NOMO-1 (cell line): ENCODE measurements around the gene ZNF124.
A peak's percentile ranks its signal among the peaks of the same experiment; 100 is the strongest.
"Not testable (repeated sequence)": the region's sequence is repeated elsewhere in the genome, so short reads cannot be mapped to it uniquely, and the experiment has no call there.

ENCODE experiments used
- DNase-seq, 2 experiments: peaks; one replicate each; lab custom pipeline; 2025; ENCODE audit not compliant: unreplicated experiment in 2 of 2; lab: John Stamatoyannopoulos, UW

The ZNF124 gene

DNA sequence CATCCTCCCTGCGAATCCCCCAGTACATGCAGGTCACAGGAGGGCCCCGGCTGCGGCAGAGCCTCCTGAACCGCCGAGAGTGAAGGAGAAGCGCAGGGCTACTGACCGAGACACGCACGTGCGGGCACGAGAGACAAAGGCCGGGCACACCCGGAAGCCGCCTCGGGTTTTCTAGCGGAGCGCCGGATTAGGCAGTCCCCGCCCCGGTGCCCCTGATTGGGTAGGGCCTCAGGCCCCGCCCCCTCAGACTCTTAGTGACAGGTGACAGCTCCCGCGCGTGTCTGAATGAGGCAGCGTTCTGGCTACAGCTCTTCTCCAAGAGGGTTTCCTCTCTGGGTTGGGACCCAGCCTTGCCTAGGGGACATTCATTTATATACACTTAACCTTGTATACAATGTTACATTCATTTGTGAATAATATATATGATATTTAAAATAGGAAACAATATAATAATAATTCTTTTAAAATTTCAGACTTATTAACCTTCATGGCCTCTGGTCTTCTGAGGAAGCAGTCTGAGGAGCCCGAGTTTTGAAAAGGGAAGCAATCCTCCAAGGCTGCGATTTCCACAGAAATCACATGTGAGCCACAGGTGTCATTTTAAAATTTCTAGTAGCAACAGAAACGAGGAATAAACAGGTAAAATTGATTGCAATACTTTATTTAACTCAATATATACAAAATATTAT lies at the start of gene ZNF124:
TSS of gene ZNF124 (minus strand) at position 146 of the 689 bp plus-strand sequence. CDS start at position 3, 143 bp downstream.
- DNase-seq: peak; percentile 6 to 43

DNA sequence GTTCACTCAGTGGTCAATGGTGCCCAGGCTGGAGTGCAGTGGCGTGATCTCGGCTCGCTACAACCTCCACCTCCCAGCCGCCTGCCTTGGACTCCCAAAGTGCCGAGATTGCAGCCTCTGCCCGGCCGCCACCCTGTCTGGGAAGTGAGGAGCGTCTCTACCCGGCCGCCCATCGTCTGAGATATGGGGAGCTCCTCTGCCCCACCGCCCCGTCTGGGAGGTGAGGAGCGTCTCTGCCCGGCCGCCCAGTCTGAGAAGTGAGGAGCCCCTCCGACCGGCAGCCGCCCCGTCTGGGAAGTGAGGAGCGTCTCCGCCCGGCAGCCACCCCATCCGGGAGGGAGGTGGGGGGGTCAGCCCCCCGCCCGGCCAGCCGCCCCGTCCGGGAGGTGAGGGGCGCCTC lies 48.5 kb upstream of the ZNF124 start:
- DNase-seq: not testable (repeated sequence)

DNA sequence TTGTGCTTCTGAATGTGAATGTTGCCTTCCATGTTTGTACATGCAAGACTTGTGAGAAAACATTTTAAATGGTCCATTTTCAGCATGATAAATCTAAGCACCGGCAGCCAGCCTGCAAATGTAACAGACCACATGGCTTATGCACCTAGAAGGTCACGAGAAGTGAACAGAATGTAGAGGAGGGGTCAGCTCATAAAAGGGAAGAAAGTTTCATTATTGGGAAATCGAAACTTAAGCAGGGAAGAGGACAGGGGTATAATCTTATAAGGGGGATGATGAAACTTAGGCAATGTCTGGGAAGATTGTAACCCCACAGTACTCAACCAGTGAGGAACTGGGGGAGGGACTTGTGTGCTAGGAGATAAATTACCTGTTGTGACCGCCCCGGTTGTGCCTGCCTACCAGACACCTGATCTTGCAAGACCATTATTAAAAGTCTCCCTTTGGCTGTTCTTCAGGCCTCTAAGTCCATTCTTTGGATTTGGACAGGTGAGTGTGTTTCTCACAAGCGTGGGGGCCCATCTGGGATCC lies 46.4 kb upstream of the ZNF124 start:
- peak; percentile 32 to 64 for DNase-seq

DNA sequence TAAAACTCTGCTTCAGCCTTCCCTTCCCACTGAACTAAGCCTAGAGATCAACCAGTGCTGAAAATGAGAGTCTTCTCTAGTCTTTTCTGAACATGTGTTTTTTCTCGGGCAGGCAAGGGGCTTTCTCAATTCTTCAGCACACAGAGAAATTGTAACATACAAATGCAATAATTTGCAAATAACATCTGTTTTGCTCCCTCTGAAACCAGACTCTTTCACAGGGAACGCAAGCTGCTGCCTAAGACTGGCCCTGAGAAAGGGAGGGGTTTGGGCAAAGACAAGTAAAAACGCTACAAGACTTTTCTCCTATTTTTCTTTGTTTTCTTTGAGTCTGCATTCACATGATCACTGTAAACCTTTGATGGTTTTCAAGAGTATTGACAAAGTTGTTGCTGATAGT lies 44.4 kb upstream of the ZNF124 start:
- DNase-seq: no peak

DNA sequence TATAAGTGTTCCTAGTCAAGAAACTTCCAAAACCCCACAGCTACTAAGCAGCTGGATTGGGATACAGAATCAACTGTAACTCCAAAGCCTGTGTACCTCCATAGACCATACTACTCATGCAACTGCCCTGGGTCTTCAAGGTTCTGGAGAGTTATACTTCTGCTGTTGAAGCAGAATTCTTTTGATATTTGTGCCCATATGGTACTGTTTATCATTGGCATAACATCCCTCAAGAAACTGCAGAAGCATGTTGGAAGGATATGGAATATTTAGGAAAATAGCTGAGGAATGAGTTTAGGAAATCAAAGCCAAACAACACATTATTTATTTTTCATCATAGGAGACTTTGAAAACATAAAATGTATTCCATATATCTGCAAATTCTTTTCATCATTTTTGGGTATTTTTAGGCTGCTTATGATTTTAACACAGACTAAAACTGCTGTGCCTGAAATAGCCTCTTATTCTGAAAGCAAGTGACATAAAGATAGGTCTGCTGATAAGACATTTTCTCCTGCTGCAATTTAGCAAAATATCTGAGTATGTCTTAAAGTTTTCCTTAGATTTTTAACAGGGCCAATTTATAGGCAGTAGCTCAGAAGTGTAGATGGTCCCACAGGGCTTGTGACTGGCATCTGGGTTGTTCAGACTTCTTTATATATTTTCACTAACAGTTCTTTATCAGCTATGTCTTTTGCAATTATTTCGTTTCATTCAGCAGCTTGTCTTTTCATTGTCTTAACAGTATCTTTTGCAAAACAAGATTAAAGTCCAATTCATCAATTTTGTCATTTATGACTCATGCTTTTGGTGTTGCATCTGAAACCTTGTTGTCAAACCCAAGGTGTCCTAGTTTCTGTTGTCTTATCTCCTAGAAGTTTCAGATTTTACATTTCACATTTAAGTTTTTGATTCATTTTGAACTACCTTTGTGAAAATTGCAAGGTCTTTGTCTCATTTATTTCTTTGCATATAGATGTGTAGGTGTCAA lies 41.1 kb upstream of the ZNF124 start:
- DNase-seq: peak in 1 of 2 experiments; percentile 4

DNA sequence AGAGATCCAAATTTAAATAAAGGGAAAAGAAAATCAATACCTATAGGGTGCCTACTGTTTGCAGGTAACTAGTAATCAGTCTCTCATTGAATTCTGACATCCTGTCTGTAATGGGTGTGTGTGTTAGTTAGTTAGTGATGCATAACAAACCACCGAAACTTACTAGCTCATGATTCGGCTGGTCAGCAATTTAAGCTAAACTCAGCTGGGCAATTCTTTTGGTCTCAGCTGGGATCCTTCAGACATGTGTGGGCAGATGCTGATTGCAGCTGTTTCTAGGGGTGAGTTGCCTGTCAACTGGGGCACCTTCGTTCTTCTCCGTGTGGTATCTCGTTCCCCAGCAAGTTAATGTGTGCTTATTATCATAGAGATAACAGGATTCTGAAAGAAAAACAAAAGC lies 40.2 kb upstream of the ZNF124 start:
- no peak for DNase-seq

DNA sequence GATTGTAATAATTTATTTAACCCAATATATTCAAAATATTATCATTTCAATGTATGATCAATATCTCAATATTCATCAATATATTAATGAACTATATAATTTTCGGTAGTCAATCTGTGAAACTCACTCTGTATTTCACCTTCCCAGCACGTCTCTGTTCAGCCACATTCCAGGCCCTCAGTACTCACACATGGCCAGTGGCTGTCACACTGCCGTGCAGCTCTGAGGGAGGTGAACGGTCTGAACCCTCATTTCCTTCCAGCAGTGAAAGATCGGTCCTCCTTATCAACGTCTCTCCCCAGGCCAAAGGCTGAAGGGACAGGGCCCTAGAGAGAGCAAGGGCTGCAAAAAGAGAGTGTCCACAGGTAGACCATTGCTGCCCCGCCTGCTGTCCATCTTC lies 39.5 kb upstream of the ZNF124 start:
- no peak for DNase-seq

DNA sequence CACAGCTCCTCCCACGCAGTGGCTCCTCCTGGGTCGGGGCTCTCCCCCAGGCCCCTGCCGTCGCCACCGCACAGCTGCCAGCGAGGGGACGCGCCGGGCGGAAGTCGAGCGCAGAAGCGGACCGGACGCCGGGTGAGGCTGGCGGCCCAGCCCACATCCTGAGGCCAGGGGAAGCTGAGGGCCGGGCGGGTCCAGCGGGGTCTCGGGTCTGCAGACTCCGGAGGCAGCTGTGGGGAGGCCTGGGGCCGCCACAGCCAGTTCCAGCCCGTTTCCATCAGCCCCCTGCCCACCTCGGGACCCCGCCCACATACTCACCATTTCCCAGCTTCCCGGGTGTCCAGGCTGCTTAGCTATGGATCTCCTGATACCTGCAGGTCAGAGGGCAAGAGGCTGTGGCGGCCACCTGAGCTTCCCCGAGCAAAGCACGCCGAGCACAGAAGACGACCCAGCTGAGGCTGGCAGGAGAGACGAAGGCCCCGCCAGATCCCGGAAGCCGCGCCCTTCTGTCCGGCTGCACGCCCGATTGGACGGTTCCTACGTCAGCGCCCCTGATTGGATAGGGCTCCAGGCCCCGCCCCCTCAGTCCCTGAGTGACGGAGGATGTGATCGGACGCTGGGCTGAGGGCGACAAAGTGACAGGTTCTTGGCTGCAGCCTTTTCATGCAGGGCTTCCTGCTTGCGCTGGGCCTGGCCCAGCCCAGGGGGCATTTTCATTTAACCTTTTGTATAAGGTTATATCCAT lies 38.7 kb upstream of the ZNF124 start:
- peak; percentile 95 to 96 for DNase-seq

DNA sequence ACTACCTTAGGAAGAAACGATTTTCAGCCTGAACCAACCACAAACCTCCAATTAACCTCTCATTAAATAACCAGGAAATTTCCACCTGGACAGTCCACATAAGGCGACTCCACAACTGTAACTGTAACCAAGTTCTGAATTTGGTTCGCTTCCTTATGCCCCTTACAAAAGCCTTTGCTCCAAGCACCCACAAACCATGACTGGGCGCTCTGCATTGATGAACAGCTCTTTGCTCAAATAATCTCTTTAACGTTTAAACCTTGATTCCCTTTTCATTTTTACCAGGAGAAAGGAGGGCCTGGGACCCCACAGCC lies 38.2 kb upstream of the ZNF124 start:
- peak in 1 of 2 experiments; percentile 43 for DNase-seq

DNA sequence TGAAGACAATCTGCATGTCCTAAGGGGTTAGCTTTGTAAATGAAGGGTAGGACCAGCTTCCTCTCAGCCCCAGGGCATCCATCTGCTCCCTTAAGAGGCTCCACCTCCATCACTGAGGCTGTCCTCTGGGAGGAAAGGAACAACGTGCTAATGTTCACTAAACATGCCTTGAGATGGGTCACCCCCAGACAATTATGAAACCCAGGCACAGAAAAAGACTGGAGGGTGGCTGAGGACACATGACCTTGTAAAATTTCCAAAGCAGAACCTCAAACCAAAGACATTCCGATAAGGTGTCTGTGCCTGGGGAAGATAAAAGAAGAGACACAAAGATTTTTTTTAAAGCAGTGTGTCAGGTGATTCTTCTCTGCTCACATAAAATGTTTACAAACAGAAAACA lies 37.6 kb upstream of the ZNF124 start:
- DNase-seq: no peak

DNA sequence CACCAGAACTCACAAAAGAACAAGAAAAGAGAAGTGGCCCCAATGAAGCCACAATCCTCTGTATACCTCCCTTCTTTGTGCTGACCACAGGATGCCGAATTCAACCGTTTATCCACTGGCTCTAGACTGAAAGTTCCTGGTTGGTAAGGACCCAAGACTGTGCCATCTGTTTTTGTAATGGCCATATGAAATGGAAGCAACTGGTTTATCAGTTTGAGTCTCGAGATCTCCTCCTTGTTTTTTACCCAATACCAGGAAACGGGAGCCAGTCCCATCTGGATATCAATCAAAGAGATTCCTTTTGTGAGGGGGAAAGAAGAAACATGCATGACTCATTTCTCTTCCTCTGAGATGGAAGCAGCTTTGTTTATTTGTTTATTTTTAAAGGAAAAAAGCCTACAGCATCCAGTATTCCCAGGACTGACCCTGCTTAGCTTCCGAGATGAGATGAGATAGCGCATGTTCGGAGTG lies 32.4 kb upstream of the ZNF124 start:
- no peak for DNase-seq

DNA sequence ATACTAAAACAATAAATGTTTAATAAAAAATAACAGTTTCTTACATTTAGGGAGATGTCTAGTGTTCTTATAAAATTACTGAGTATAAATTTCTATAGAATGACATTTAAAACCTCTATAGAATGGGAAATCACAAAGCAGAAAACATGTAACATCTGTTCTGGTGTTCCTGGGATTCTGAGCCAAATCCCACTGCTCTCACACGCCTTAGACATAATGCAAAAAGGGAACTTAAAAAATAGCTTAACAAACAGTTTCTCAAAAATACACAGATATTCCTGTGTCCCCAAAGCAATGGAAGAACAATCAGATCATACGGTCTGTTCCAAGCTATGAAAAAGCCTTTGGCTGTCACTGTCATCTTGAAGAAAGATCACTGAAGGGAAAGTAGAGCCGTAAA lies 27.0 kb upstream of the ZNF124 start:
- no peak for DNase-seq

DNA sequence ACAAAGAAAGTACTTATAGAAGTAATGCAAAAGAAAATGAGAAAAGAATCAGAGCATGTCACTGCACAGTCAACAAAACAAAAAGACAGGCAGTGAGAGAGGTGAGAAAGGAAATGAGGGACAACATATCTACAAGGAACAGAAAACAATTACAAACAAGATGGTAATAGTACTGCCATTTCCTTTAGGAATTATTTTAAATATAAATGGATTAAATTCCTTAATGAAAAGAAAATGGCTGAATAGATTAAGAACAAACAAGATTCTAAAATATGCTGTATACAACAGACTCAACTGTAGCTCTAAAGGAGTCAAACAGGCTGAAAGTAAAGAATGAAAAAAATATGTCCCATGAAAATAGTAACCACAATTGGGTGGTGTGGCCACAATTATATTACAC lies 22.1 kb upstream of the ZNF124 start:
- DNase-seq: no peak

DNA sequence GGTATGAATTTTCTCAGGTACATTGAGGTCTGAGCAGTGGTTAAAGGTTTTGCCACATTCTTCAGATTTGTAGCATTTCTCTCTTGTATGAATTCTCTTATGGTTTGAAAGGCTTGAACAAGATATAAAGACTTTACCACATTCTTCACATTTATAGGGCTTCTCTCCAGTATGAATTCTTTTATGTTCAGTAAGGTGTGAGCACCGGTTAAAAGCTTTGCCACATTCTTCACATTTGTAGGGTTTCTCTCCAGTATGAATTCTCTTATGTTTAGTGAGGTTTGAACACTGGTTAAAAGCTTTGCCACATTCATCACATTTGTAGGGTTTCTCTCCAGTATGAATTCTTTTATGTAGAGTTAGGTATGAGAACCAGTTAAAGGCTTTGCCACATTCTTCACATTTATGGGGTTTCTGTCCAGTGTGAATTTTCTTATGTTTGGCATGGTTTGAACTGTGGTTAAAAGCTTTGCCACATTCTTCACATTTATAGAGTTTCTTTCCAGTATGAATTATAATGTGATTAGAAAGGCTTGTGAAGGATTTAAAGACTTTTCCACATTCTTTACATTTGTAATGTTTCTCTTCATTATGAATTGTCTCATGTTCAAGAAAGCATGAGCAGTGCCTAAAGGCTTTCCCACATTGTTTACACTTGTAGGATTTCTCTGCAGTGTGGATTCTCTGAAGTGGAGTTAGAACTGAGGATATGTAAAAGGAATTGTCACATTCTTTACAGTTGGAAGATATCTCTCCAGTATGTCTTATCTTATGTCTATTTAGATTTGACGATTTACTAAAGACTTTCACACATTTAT lies 18.4 kb upstream of the ZNF124 start:
- DNase-seq: no peak

DNA sequence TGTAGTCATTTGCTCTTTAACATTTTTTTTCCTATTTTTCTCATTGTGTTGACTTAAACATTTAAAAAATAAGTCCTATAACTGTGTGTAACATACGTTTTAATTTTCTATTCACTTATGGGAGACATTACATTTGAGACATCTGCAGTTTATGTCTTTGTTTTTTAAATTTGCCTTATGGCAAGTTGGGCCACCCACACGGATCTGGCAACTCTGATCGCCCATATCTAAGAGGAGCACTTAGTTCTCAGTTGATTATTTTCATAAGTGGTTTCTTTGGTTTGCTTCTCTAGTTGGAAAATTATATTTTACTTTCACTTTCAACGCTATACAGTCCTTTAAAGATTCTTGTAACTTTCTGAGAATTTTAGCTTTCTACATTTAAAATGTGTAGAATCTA lies 13.8 kb upstream of the ZNF124 start:
- DNase-seq: no peak

DNA sequence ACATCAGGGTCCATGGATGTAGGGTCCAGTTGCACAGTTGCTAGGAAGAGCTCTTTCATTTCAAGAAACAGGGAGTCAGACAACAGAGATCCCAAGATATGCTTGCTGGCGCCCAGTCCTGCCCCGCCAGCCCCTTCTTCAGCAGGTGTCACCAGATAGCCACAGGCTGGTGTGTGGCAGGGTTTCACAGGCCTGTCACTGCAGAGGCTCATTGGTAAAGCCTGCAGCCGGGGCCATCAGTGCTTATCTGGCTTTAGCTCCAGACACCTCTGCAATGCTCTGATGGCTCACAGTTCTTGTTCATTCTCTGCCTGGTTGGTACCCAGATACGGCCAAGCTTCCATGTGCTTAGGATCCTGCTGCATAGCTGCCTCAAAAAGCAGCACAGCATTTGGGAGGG lies 12.4 kb upstream of the ZNF124 start:
- DNase-seq: no peak

DNA sequence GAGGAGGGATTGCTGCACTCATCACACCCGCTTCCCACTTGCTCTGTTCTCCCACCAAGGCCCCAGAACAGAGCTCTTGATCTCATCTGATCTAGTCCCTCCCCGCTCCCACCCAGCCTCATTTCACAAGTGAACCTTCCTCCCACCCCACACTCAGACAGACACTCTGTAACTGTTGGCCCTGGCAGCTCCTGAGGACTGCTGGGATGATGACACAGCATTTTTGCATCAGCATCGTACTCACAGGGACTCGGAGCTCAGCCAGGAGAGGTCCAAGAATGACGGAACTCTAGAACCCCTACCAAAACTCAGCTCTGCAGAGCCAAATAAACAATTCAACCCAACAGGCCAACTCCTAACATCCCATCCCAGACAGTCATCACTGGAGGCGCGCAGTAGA lies 11.2 kb upstream of the ZNF124 start:
- DNase-seq: no peak

DNA sequence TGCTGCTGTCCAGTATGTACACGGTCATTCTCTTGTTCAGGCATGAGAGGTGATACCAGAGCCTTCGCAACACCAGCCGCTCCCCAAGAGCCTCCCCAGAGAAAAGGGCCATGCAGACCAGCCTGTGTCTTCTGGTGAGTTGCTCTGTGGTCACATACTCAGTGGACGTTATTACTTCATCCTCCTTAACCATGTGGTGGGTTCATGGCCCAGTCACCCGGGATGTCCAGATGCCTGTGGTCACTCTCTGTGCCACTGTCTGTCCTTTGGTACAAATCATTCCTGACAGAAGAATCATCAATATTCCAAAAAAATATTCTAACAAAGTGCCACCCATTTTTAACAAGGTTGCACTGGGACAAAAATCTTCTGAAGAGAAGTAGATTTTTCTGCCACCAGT lies 8.8 kb upstream of the ZNF124 start:
- DNase-seq: no peak

DNA sequence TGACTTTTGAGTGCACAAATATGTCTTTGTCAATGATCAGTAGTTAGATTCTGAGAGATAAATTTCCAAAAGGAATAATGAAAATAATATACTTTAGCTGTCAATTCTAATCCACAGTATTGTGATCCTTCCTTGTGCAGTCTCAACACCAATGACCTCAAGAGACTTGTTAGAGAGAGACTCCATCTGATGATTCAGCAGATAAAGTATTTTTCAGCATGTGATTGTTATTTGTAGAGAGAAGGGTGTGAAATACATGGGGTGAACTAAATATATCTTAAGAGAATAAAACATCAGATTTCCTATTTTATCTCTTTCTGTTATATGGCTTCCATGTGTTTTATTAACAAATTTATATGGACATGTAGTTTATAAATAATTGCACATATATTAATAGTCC lies 5.9 kb upstream of the ZNF124 start:
- no peak for DNase-seq

DNA sequence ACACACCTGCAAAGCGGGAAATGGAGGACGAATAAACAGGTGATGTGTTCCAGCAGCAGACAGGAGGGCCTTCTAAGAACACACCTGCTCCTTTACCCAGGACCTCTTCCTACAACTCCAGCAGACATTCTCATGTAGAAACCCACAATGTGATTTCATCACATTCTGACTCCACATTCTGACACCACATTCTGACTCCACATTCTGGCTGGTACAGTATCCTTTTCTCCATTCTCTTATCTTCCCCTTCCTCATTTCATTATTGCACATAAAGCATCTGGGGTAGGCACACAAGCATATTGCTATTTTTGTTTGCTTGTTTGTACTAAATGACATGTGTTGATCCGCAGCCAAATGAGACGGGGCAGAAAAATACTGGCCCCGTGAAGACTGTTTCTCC lies 3.6 kb upstream of the ZNF124 start:
- DNase-seq: no peak
